ENCODE data around the gene HEATR5A.

DNA sequence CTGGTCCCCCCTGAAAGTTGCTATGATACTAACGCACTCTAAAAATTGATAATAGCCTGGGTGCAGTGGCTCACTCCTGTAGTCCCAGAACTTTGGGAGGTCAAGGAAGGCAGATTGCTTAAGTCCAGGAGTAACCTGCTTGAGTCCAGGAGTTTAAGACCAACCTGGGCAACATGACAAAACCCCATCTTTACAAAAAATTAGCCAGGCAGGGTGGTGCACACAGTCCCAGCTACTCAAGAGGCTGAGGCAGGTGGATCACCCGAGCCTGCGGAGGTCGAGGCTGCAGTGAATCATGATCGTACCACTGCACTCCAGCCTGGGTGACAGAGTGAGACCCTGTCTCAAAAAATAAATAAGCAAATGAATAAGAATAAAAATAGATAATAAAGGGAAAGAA lies 42.9 kb downstream of the HEATR5A start:
- no peak for TF ChIP-seq POLR2A (IDR thresholded peaks at IDR 0.05; ENCODE audit: low read depth, low read length)
- TF ChIP-seq POLR2AphosphoS5 (IDR thresholded peaks at IDR 0.05; ENCODE audit: low read depth, low read length), result no peak
- no peak for TF ChIP-seq TAF1 (IDR thresholded peaks at IDR 0.05; ENCODE audit: borderline replicate concordance, low read depth, low read length)
